ENCODE data around the gene LRP8.

Gene LRP8

DNA sequence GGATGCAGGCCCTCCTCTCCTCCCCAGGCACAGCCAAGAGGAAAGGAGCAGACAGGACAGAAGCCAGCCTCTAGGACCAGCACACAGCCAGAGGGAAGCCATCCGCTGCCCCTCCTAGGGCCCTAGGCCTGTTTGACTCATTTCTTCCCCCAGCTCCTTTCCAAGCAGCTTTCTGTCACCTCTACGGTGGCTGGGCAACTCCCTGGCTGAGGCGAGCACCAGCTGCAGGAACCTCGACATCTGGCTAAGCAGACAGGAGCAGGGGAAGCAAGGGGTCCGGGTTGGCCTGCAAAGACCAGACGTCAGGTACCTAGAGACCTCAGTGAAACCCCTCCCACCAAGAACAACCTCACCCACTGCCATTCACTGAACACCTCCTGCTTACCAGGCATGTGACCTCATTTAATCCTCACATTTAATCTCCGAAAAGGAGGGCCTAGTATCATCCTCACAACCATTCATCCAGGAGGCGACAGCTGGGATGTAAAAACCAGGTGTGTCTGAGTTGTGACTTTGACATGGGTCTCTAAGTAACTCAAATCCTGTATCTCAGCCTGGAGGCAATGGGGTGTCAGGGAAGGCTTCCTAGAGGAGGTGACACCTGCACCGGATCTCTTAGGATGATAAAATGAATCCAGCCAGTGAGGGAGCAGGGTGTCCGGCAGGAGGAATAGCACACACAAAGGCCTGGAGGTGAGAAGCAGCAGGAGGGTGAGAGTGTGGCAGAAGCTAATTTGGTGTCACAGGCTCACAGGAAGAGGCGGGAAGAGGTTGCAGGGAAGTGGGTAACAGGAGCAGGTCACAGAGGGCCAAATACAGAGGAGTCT is 5.9 kb downstream of the LRP8 start:
- no peak for DNase-seq

DNA sequence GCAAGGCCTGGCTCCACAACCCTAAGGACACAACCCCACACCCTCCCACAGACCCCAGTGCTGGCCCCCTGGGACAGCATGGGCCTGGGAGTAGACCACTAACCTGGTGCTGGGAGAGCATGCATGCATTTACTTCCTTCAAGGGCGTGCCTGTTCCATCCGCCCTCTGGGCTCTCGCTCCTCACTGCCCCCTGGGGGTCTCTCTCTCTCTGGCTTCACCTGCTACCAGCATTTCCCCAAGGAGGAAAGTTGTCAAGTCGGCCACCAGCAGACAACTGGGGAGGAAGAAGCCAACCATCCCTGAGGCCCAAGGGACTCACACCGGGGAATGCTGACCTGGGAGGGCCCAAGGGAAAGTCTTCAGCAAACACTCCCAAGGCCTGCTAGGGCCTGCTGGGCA is 6.5 kb downstream of the LRP8 start:
- no peak for DNase-seq

DNA sequence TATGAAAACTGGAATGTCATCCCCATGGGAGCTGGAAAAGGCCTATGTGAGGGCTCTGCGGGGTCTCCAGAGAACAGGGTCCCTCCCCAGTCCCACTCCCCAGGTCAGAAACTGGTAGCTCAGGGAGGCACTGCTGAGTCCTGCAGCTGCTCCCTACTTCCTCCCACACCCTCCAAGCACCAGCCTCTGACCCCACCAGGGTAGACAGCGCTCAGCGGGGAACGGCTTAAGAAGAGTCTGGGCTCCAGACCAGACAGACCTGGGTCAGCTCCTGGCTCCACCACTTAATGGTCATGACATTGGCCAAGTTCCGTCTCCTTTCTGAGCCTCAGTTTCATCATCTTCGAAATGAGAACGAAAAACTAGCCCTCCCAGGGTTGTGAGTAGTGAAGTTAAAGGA is 7.2 kb downstream of the LRP8 start:
- DNase-seq = no peak

DNA sequence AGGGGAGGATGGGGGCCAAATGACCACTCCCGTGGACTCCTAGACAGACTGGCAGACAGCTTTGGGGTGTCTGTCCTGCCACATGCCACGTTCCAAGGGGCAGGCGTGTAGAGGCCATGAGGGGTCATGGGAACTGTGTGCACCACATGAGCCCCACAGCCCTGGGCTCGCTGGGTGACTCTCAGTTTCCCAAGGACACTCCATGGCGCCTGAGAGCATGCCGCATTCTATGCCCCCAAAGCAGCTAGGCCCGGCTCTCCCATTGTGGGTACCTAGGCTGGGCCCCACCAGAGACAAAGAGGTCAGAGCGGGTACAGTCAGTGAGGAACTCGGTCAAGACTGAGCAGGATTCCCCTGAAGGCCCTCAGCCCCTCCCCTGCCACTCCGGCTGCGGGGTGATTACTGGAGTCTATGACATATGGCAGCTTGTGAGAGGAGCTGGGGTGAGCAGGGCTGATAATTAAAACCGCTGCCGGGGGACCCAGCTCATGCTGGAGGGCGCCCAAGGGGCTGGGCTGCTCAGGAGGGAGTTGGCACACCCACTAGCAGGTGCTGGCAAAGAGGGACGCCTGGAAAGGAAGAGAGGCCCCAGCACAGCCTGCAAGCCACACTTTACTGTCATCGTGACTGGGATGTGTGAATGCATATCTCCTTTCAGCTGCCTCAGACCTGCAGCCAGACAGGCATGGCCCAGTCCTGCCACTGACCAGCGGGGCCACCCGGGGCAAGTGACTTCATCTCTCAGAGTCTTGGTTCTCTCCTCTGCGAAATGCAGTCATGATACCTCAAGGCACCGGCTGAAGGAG is 8.4 kb downstream of the LRP8 start:
- no peak for DNase-seq

DNA sequence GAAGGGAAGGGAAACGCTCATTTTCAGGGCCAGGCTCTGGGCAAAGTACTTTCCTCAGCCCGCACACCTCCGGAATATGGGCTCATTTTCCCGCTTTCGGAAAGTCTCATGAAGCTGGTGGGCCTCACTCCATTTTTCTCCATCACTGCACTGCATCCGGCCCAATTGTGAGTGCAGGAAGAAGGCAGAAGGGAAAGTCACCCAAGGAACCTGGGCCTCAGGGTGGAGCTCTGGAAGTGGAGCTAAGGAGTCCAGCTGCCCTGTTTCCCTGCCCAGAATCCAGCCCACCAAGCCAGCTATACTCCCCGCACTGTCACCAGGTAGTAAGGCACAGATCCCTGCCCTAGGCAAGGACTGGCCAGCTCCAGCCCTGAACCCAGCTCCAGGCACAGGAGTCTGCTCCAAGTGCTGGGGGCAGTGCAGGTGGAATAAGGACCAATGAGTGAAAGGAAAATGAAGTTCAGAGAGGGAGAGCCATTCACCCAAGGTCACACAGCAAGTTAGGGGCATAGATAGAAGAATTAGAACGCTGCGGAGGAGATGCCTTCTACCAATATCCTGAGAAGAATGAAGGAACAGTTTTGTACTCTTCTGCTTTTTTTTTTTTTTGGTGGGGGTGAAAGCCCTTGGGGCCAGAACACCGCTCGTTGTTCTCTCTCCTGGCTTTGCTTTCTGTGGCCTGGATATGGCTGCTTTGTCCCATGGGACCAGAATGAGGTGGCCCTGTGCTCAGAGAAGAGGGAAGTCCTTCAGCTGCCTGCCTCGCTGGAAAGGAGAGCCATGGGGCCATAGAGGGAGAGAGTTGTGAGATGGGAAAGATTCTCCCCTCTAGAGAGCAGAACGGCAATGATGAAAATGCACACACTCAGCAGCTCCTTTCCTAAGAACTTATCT is 10.0 kb downstream of the LRP8 start:
- no peak for DNase-seq

DNA sequence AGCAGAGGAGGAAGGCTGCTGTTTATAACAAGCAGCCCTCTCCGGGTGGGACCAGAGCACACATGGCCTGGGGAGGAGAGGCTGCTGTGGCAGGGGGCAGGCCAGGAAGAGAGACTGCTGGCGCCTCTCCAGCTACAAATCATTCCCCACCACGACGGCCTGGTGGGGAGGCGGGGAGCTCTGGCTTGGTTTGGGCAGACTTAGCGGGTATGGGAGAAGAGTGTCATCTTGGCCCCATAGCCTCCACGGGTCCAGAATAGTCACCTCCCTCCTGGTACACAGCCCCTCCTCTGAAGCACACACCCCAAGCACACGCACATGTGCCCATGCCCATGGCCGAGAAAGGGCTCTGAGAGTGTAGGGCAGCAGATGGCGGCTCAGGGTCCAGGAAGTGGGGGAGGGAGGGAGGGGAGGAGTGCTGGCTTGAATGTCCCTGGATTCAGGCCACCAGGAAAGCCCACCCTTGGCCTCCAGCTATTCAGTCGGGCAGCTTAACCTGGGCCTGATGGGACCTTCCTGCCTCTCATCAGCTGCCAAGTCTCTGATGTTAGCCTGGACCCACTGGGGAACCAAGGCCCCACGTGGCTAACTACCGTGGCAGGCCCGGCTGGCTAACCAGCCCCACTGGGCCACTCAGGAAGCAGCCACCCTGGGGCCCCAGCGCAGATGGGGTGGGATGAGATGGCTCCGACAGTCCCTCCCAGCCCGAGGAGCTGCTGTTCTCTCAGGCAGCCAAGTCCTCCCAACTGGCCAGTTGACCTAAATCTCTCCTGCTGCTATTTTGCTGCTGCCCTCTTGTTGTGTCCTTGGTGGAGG is 10.9 kb downstream of the LRP8 start:
- no peak for DNase-seq

DNA sequence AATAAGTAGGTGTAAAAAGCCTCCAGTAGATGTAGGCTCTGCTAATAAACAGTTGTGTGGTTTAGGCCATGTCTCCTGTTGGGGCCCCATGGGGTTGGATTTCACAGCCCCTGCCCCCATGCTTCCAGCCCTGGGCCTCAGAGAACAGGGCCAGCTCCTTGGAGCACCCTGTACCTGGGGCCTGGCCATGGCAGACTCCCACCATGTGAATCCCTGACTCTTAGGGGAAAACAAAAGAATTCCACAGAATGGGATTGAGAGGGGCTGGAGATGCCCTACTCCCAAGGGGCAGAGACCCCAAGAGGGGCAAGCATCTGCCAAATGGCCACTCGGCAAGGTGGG is 11.5 kb downstream of the LRP8 start:
- no peak for DNase-seq

DNA sequence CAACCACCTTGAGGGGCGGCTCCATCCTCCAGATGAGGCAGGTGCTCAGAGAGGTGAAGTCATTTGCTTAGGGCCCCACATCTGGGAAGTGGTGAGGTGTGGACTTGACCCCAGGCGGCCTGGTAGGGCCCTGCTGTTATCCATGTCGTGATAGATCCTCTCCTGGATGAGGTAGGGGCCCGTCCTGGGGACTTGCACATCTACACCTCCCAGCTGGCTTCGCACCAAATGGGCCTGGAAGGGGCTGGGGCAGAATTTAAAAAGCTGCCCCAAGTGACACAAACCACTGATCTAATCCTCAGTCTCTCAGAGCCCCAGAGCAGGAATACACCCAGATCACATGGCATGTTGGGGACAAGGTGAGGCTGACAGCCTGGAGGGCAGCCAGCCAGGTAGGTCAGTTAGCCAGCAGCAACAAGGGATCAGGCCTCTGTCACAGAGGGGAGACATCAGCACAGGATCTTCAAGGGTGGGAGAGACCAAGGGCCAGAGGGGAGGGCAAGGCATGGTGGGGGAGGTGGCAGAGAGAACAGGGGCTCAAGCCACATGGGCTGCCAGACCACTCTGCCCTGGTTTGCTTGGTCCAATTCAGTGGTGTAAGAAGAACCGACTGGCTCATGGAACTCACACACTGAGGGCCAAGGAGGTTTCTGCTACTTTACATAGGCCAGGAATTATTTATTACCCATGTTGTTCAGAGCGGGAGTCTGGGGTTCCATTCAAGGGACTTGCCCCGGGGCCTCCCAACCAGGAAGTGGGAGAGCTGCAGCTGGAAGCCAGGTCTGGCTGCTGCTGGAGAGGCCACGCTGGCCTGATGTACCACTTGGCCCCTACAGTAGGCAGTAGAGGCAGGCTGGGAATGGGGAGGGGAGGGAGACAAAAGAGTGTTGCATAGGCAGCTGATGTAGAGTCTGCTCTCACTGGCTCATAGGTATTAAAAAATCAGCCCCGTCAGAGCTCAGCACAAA is 12.1 kb downstream of the LRP8 start:
- no peak for DNase-seq

DNA sequence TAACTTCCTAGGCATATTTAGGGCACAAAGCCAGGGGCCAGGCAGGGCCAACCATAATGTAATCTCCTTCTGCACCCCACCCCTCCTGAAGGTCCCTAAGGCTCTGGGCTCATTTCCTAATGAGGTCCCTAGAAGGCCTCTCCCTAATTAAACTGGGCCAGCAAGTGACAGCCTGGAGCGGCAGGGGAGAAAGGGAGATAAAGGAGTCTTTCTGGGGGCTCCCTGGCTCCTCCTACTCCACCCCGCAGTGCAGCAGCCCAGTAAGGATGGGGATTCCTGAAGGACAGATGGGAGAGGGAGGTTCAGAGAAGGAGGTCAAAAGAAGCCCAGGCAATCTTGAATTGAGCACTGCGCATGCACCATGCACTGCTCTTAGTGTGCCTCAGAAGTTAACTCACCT is 12.8 kb downstream of the LRP8 start:
- no peak for DNase-seq

DNA sequence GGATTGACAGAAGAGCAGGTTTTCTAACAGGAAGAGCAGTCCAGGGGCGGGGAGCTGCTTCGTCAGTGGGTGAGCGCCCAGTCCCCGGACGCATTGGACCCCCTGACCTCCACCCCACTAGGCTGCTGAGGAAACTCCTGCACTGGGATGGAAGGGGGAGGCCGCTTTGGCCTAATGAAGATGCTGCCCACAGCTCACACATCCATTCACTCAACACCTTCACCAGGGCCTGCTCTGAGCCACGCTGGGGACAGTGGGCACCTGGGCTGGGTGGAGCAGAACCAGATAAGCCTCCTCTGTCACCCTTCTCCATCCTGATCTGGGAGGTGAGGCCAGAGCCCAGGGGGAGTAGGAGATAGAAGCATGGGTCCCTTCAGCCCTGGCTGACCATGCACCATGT is 13.3 kb downstream of the LRP8 start:
- DNase-seq = no peak

DNA sequence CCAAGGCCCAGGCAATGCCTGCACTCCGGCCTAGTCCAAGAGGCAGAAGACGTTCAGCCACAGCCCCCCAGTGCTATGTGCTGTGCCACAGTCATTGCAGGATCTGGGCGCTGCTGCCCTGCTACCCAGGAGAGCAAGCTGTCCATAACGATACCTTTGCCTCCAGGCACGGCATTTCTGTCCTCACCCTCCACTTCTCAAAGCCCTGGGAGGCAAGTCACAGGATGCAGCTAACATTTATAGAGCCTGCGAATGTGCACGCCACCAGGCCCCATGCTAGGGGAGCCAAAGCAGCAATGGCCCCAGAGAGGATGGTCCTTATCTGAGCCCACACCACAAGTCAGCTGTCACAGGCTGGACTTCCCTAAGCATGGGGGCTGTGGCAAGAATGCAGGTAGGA is 13.8 kb downstream of the LRP8 start:
- no peak for DNase-seq

DNA sequence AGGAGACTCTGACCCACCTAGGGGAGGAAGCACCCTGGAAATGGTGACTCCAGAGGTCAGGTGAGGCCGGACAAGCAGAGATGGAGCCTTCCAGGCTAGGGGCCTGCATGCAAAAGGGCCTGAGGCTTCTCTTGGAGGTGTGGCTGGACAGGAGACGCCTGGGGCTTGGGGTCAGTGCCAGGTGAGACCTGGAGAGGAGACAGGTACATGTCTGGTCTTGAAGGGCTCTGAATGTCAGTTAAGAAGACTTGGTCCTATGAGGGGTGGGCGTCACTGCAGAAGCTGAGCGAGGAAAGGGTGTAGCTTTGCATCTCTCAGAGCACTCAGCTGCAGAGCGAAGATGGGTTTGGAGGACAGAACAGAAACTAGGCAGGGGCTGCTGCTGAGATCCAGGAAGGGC is 14.3 kb downstream of the LRP8 start:
- no peak for DNase-seq

DNA sequence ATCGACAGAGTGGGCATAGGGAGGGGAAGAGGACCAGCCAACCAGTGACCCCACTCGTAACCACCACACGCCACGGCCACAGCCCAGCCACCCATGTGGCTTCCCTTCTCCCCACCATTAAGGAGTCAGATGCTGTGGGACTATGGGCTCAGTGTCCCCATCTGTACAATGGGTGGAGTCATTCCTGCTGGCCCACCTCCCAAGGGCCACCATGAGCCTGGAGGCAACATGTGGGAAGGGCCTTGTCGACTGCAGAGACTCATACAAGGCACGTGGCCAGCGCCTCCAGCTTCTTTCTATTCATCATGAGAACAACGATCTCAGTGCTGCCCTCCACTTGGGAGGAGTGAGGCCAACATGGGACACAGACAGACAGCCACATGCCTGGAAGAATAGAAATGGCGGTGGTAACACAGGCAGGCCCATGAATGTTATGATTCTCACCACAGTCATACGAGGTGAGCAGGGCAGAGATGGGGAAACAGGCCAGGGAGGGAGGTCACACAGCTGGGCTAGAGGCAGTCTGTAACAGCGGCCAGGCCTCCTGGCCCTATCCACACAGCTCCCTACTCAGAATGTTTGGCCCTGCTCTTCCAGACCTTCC is 16.1 kb downstream of the LRP8 start:
- DNase-seq = no peak

DNA sequence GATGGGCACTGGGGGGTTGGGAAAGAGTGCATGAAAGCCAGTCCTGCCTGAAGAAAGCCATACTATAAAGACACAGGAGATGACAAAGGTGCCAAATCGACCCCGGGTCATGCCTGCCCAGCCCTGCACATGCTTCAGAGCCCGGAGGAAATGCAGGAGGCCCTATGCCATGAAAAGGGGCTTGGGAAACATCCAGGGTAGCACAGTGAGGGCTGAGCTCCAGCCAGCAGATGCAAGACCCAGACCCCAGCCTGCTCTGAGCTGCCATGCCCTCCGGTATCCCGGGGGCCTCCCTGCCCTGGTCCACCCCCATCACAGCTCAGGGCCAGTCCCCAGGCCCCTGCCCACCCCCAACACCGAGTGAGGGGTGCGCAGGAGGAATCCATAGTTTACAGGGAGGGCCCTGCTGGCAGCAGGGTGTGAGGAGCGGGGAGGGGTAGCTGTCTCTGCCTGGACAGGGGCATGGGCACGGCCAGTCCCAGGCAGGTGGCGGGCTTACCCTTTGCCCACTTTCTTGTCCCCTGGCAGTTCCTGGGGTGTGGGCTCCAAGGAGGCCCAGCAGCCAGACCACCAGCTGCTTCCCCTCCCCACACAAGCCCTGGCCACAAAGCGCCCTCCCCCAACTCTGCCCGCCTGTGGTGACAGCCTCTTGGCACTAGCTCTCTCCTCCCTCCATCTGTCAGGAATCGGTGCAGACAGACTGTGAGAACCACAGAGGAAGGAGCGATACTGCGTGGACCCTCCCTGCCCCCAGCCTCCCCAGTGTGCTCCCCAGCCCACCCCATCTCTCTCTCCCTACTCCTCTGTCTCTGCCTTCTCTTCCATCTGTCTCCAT is 16.8 kb downstream of the LRP8 start:
- no peak for DNase-seq

DNA sequence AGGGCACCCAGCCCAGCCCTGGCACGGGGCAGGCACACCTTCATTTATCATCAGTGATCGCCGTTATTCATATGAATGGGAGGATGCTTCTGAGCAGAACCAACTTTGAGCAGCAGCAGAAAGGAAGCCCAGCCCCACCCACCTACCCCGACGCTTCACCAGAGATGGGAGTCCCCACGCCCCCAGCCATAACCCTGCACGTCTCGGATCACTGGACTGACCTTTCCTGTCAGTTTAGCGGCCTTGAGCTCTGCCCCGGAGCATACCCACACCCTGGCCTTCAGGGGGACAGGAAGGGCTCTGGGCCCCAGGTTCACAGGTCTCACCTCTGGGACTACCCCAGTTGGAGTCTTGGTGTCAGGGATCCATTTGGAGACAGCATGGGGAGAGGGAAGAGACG is 18.1 kb downstream of the LRP8 start:
- no peak for DNase-seq

DNA sequence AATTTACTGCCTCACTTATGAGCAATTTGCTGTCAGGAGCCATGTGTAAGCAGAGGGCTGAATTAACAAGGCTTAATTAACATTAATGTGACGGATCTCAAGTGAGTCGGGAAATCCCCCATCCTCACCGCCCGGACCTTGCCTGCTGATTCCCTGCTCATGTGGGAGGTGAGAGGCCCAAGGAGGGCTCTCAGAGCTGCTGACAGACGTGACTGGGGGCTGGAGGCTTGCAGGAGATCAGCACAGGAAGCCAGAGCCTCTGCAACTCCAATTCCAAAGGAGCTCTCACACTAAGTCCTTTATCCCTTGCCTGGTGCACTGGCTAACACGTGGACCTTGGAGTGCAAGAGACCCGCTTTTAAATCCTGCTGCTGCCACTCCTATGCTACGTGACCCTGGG is 19.4 kb downstream of the LRP8 start:
- no peak for DNase-seq

DNA sequence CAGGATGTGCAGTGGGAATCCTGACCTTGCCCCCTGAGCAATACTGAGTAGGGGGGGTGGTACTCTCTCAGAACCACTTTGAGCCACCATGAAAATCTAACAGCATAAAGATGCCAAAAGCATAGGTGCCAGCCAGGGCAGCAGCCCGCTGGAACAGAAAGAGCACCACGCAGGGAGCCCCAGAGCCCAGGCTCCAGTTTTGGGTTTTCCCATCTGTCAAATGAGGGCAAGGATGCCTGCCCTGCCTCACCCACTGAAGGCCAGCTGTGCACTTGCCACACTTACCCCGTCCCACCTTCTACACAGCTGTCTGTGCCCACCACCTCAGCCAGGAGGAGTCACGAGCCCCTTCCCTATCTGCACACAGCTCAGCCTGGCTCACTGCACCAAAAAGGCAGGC is 20.8 kb downstream of the LRP8 start:
- no peak for DNase-seq

DNA sequence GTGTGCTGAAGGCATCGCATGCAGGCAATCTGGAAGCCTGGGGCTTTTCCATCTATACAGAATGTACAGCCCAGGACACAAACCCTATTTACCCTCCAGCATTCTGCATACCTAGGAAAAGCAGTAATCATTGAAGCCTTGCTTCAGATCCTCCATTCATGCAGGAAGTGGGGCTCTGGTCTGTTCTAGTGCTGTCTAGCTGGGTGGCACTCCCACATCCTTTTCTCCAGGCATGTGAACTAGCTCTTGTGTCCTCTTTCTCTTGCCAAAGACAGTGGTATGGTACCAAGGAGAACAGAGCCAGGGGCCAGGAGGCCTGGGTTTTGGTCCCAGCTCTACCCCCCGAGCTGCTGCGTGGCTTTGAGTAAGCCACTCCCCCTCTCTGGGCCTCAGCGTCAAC is 21.7 kb downstream of the LRP8 start:
- no peak for DNase-seq

DNA sequence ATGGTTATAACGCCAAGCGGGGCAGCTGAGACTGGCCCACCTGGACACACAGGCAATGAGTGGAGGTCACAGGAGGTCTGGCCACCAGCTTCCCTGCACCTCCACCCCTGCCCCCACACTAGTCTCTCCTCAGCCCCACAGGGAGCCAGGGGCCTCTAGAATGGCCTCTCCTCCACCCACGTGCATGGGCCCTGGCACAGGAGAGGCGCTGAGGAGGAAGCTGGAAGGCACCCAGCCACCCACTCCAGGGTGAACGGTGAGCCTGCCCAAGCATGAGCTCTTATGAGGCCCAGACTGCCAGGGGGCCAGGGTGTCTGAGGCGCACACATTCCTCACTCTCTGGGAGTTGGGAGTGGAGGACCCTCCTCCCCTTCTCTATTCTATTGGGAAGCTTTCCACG is 22.2 kb downstream of the LRP8 start:
- no peak for DNase-seq

DNA sequence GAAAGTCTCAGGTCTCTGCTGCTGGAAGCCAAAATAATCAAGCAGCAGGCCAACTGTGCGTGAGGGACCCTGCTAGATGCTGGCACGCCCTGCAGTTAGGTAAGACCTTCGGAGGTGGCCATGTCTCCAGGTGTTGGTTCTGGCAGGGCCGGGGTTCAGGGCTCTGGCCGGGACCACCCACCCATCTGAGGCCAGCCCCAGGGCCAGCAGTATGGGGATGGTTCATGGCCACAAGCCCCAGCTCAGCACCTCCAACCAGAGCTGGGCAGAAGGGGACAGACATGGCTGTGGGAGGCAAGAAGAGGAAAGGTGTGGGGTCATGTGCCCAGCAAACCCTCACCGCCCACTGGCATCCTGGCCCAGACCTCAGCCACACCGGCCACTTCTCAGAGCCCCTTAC is 23.3 kb downstream of the LRP8 start:
- DNase-seq = no peak
